ENCODE results near the gene DHRS12.

The DHRS12 gene

GRCh38 chr13:51731759-51732158, 72.2 kb downstream of the DHRS12 start:
- H3K9me3 ChIP-seq (ENCODE audit: control insufficient read depth, insufficient read depth, low read length): no peaks in the 10 kb centered on the region

GRCh38 chr13:51730927-51731326, 73.0 kb downstream of the DHRS12 start:
- Histone ChIP-seq H3K9me3 (ENCODE audit: control insufficient read depth, insufficient read depth, low read length) (no peaks in the 10 kb centered on the region), H3K36me3 (ENCODE audit: control insufficient read depth, insufficient read depth, low read length) (peaks cover 40% of the 10 kb centered on the region), H3K27me3 (ENCODE audit: control insufficient read depth, insufficient read depth, low read length) (no peaks in the 10 kb centered on the region), H3K9ac (ENCODE audit: low read depth, low read length) (no peak overlapping the region), H3K27ac (ENCODE audit: low read depth, low read length) (no peak overlapping the region), H3K4me1 (ENCODE audit: control insufficient read depth, insufficient read depth, low read length) (no peaks in the 10 kb centered on the region), H3K4me3 (ENCODE audit: low read depth, low read length) (no peak overlapping the region)

More at GRCh38 chr13:51731759-51732158, 72.2 kb downstream of the DHRS12 start:
- no peak overlapping the region for H3K9ac ChIP-seq (ENCODE audit: low read depth, low read length)
- H3K27ac ChIP-seq (ENCODE audit: low read depth, low read length): no peak overlapping the region
- H3K4me1 ChIP-seq (ENCODE audit: control insufficient read depth, insufficient read depth, low read length): no peaks in the 10 kb centered on the region
- H3K27me3 ChIP-seq (ENCODE audit: control insufficient read depth, insufficient read depth, low read length): no peaks in the 10 kb centered on the region
- peaks cover 35% of the 10 kb centered on the region for H3K36me3 ChIP-seq (ENCODE audit: control insufficient read depth, insufficient read depth, low read length)
- H3K4me3 ChIP-seq (ENCODE audit: low read depth, low read length): no peak overlapping the region

GRCh38 chr13:51729866-51730553, 74.0 kb downstream of the DHRS12 start:
- Histone ChIP-seq H3K36me3 (ENCODE audit: control insufficient read depth, insufficient read depth, low read length) (peaks cover 32% of the 10 kb centered on the region), H3K27ac (ENCODE audit: low read depth, low read length) (peak overlapping the region; percentile 65), H3K4me1 (ENCODE audit: control insufficient read depth, insufficient read depth, low read length) (no peaks in the 10 kb centered on the region), H3K9ac (ENCODE audit: low read depth, low read length) (no peak overlapping the region), H3K4me3 (ENCODE audit: low read depth, low read length) (no peak overlapping the region), H3K27me3 (ENCODE audit: control insufficient read depth, insufficient read depth, low read length) (no peaks in the 10 kb centered on the region), H3K9me3 (ENCODE audit: control insufficient read depth, insufficient read depth, low read length) (no peaks in the 10 kb centered on the region)

GRCh38 chr13:51728972-51729371, 75.0 kb downstream of the DHRS12 start:
- Histone ChIP-seq H3K9me3 (ENCODE audit: control insufficient read depth, insufficient read depth, low read length) (no peaks in the 10 kb centered on the region), H3K27ac (ENCODE audit: low read depth, low read length) (no peak overlapping the region), H3K36me3 (ENCODE audit: control insufficient read depth, insufficient read depth, low read length) (peaks cover 30% of the 10 kb centered on the region), H3K4me1 (ENCODE audit: control insufficient read depth, insufficient read depth, low read length) (no peaks in the 10 kb centered on the region), H3K27me3 (ENCODE audit: control insufficient read depth, insufficient read depth, low read length) (no peaks in the 10 kb centered on the region), H3K4me3 (ENCODE audit: low read depth, low read length) (no peak overlapping the region), H3K9ac (ENCODE audit: low read depth, low read length) (no peak overlapping the region)

GRCh38 chr13:51728275-51728673, 75.7 kb downstream of the DHRS12 start:
- H3K4me3 ChIP-seq (ENCODE audit: low read depth, low read length): no peak overlapping the region
- no peaks in the 10 kb centered on the region for H3K9me3 ChIP-seq (ENCODE audit: control insufficient read depth, insufficient read depth, low read length)
- no peaks in the 10 kb centered on the region for H3K4me1 ChIP-seq (ENCODE audit: control insufficient read depth, insufficient read depth, low read length)
- H3K9ac ChIP-seq (ENCODE audit: low read depth, low read length): no peak overlapping the region
- H3K27ac ChIP-seq (ENCODE audit: low read depth, low read length): no peak overlapping the region
- no peaks in the 10 kb centered on the region for H3K27me3 ChIP-seq (ENCODE audit: control insufficient read depth, insufficient read depth, low read length)
- peaks cover 30% of the 10 kb centered on the region for H3K36me3 ChIP-seq (ENCODE audit: control insufficient read depth, insufficient read depth, low read length)

- Histone ChIP-seq H3K9ac (ENCODE audit: low read depth, low read length) (no peak overlapping the region), H3K4me3 (ENCODE audit: low read depth, low read length) (no peak overlapping the region), H3K27me3 (ENCODE audit: control insufficient read depth, insufficient read depth, low read length) (no peaks in the 10 kb centered on the region), H3K27ac (ENCODE audit: low read depth, low read length) (no peak overlapping the region), H3K4me1 (ENCODE audit: control insufficient read depth, insufficient read depth, low read length) (no peaks in the 10 kb centered on the region), H3K36me3 (ENCODE audit: control insufficient read depth, insufficient read depth, low read length) (peaks cover 30% of the 10 kb centered on the region), H3K9me3 (ENCODE audit: control insufficient read depth, insufficient read depth, low read length) (no peaks in the 10 kb centered on the region)
Observed at GRCh38 chr13:51727634-51728274, 76.2 kb downstream of the DHRS12 start.

- peaks cover 30% of the 10 kb centered on the region for H3K36me3 ChIP-seq (ENCODE audit: control insufficient read depth, insufficient read depth, low read length)
- no peaks in the 10 kb centered on the region for H3K4me1 ChIP-seq (ENCODE audit: control insufficient read depth, insufficient read depth, low read length)
- H3K27ac ChIP-seq (ENCODE audit: low read depth, low read length): no peak overlapping the region
- no peaks in the 10 kb centered on the region for H3K27me3 ChIP-seq (ENCODE audit: control insufficient read depth, insufficient read depth, low read length)
- no peak overlapping the region for H3K4me3 ChIP-seq (ENCODE audit: low read depth, low read length)
- no peaks in the 10 kb centered on the region for H3K9me3 ChIP-seq (ENCODE audit: control insufficient read depth, insufficient read depth, low read length)
- H3K9ac ChIP-seq (ENCODE audit: low read depth, low read length): no peak overlapping the region
Observed at GRCh38 chr13:51726446-51727193, 77.3 kb downstream of the DHRS12 start.

GRCh38 chr13:51724721-51725120, 79.2 kb downstream of the DHRS12 start:
- Histone ChIP-seq H3K27me3 (ENCODE audit: control insufficient read depth, insufficient read depth, low read length) (no peaks in the 10 kb centered on the region), H3K4me3 (ENCODE audit: low read depth, low read length) (no peak overlapping the region), H3K9me3 (ENCODE audit: control insufficient read depth, insufficient read depth, low read length) (no peaks in the 10 kb centered on the region), H3K36me3 (ENCODE audit: control insufficient read depth, insufficient read depth, low read length) (peaks cover 16% of the 10 kb centered on the region), H3K4me1 (ENCODE audit: control insufficient read depth, insufficient read depth, low read length) (peaks cover 4% of the 10 kb centered on the region; the same call in 1 of the 2 replicates), H3K9ac (ENCODE audit: low read depth, low read length) (no peak overlapping the region), H3K27ac (ENCODE audit: low read depth, low read length) (no peak overlapping the region)

GRCh38 chr13:51723529-51723928, 80.4 kb downstream of the DHRS12 start:
- no peaks in the 10 kb centered on the region for H3K27me3 ChIP-seq (ENCODE audit: control insufficient read depth, insufficient read depth, low read length)
- H3K4me3 ChIP-seq (ENCODE audit: low read depth, low read length): no peak overlapping the region
- peaks cover 16% of the 10 kb centered on the region for H3K36me3 ChIP-seq (ENCODE audit: control insufficient read depth, insufficient read depth, low read length)
- no peak overlapping the region for H3K9ac ChIP-seq (ENCODE audit: low read depth, low read length)
- no peaks in the 10 kb centered on the region for H3K9me3 ChIP-seq (ENCODE audit: control insufficient read depth, insufficient read depth, low read length)
- peaks cover 6% of the 10 kb centered on the region; the same call in 1 of the 2 replicates for H3K4me1 ChIP-seq (ENCODE audit: control insufficient read depth, insufficient read depth, low read length)
- H3K27ac ChIP-seq (ENCODE audit: low read depth, low read length): no peak overlapping the region

GRCh38 chr13:51721496-51721895, 82.5 kb downstream of the DHRS12 start:
- H3K36me3 ChIP-seq (ENCODE audit: control insufficient read depth, insufficient read depth, low read length): 0 out of 2 replicates have a peak, but pooled peaks cover 7% of the 10 kb centered on the region
- H3K4me3 ChIP-seq (ENCODE audit: low read depth, low read length): no peak overlapping the region
- H3K27ac ChIP-seq (ENCODE audit: low read depth, low read length): no peak overlapping the region
- no peaks in the 10 kb centered on the region for H3K9me3 ChIP-seq (ENCODE audit: control insufficient read depth, insufficient read depth, low read length)
- peaks cover 6% of the 10 kb centered on the region; the same call in 1 of the 2 replicates for H3K4me1 ChIP-seq (ENCODE audit: control insufficient read depth, insufficient read depth, low read length)
- H3K9ac ChIP-seq (ENCODE audit: low read depth, low read length): no peak overlapping the region
- no peaks in the 10 kb centered on the region for H3K27me3 ChIP-seq (ENCODE audit: control insufficient read depth, insufficient read depth, low read length)

- no peak overlapping the region for H3K4me3 ChIP-seq (ENCODE audit: low read depth, low read length)
- H3K4me1 ChIP-seq (ENCODE audit: control insufficient read depth, insufficient read depth, low read length): peaks cover 6% of the 10 kb centered on the region; the same call in 1 of the 2 replicates
- peaks cover 3% of the 10 kb centered on the region; the same call in 1 of the 2 replicates for H3K36me3 ChIP-seq (ENCODE audit: control insufficient read depth, insufficient read depth, low read length)
- H3K27me3 ChIP-seq (ENCODE audit: control insufficient read depth, insufficient read depth, low read length): no peaks in the 10 kb centered on the region
- no peak overlapping the region for H3K27ac ChIP-seq (ENCODE audit: low read depth, low read length)
- no peak overlapping the region for H3K9ac ChIP-seq (ENCODE audit: low read depth, low read length)
- H3K9me3 ChIP-seq (ENCODE audit: control insufficient read depth, insufficient read depth, low read length): no peaks in the 10 kb centered on the region
Observed at GRCh38 chr13:51719394-51719793, 84.6 kb downstream of the DHRS12 start.
